ENCODE data around the gene TMEM41B. TPM values are rescaled to one million over a fixed set of nuclear protein-coding genes. Genes with fewer than 3 reads are reported as not detected.
"Not testable (repeated sequence)": the region's sequence is repeated elsewhere in the genome, so short reads cannot be mapped to it uniquely, and the experiment has no call there.

The TMEM41B gene
- total RNA-seq, 1 experiment from 2014 or later: 72.0 TPM

DNA sequence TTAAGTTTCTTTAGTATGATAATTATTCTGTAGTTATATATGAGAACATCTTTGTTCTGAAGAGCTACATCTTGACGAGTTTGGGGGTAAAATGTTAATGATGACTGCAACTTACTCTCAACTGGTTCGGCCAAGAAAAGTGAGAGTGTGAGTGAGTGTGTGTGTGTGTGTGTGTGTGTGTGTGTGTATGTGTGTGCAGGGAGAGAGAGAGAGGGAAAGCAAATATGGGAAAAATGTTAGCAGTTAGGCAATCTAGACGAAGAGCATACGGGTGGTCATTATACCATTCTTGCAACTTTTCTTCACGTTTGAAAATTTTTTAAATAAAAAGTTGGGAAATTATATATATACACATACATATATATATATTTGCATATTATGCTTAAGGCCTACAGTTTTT lies 18.3 kb upstream of the TMEM41B start:
- H3K4me3 Mint-ChIP-seq (ENCODE audit: low read depth, unreplicated experiment): no peak overlapping the region
- BruUV-seq (replicated peaks): no TSS peak
- no peaks in the 10 kb centered on the region for H3K27me3 Mint-ChIP-seq (ENCODE audit: unreplicated experiment)
- DNase-seq: no peak
- no peak overlapping the region for H3K27ac Mint-ChIP-seq (ENCODE audit: unreplicated experiment)
- TF ChIP-seq, protein P1, sequence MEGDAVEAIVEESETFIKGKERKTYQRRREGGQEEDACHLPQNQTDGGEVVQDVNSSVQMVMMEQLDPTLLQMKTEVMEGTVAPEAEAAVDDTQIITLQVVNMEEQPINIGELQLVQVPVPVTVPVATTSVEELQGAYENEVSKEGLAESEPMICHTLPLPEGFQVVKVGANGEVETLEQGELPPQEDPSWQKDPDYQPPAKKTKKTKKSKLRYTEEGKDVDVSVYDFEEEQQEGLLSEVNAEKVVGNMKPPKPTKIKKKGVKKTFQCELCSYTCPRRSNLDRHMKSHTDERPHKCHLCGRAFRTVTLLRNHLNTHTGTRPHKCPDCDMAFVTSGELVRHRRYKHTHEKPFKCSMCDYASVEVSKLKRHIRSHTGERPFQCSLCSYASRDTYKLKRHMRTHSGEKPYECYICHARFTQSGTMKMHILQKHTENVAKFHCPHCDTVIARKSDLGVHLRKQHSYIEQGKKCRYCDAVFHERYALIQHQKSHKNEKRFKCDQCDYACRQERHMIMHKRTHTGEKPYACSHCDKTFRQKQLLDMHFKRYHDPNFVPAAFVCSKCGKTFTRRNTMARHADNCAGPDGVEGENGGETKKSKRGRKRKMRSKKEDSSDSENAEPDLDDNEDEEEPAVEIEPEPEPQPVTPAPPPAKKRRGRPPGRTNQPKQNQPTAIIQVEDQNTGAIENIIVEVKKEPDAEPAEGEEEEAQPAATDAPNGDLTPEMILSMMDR (IDR thresholded peaks at IDR 0.05; ENCODE audit: unreplicated experiment): no peak
- no peaks in the 10 kb centered on the region for H3K36me3 Mint-ChIP-seq (ENCODE audit: insufficient read depth, unreplicated experiment)
- intact Hi-C loops (cut with micrococcal nuclease; ENCODE audit: unreplicated experiment): no loop called here
- CTCF ChIA-PET: interaction anchor here (0.7 kb wide), 1 partner anchor 174 kb away, joined by 3 read pairs; no protein-coding TSS in a partner anchor
- H3K4me1 Mint-ChIP-seq (ENCODE audit: low read depth, unreplicated experiment): no peaks in the 10 kb centered on the region
- H3K9me3 Mint-ChIP-seq (ENCODE audit: low read depth, unreplicated experiment): no peaks in the 10 kb centered on the region

DNA sequence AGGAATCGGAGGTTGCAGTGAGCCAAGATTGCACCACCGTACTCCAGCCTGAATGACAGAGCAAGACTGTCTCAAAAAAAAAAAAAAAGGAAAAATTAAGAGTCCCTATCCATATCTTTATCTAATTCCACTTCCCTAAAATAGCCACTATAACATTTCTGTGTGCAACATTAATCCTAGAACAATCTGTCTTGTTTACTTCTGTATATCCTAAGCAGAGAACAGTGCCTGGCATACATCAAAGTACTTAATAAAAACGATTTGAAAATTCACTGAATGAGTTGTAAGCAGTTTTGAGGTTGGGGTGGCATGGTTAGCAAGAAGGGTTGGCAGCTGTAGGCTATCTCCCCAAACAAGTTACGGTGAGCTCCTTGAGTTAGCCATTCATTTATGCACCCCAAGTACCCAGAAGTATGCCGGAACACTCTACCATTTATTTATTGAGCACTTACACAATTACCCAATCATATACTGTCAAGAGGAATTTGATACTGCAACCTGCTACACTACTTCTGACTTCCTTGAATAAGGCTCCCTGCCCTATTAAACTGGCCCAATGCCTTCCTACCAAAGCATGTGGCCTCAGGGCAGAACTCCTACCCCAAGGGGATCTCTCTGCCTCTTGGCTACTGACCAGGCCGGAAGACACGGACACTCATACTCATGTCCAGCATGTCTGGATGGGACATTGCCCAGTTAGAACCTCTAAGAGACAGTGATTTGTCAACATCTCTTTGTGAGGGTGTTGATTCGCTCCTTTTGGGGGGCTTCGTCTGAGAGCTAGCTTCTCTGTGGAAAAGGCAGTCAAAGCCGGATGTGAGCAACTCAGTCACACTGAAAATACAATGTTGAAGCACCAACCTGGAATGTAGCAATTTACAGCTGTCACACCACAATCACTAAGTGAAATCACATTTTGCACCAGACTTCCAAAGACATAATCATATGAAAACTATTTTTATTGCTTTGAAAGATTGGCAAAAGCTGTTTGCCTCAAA lies 16.3 kb upstream of the TMEM41B start:
- CTCF ChIA-PET: interaction anchor here (0.6 kb wide), 1 partner anchor 1545 kb away, joined by 8 read pairs; no protein-coding TSS in a partner anchor
- Mint-ChIP-seq H3K9me3 (ENCODE audit: low read depth, unreplicated experiment) (no peaks in the 10 kb centered on the region), H3K4me3 (ENCODE audit: low read depth, unreplicated experiment) (no peak overlapping the region), H3K27ac (ENCODE audit: unreplicated experiment) (no peak overlapping the region), H3K27me3 (ENCODE audit: unreplicated experiment) (no peaks in the 10 kb centered on the region), H3K4me1 (ENCODE audit: low read depth, unreplicated experiment) (no peaks in the 10 kb centered on the region), H3K36me3 (ENCODE audit: insufficient read depth, unreplicated experiment) (no peaks in the 10 kb centered on the region)
- intact Hi-C loops (cut with micrococcal nuclease; ENCODE audit: unreplicated experiment): no loop called here
- DNase-seq: no peak
- TF ChIP-seq, protein P1 (IDR thresholded peaks at IDR 0.05; ENCODE audit: unreplicated experiment): no peak
- no TSS peak for BruUV-seq (replicated peaks)

DNA sequence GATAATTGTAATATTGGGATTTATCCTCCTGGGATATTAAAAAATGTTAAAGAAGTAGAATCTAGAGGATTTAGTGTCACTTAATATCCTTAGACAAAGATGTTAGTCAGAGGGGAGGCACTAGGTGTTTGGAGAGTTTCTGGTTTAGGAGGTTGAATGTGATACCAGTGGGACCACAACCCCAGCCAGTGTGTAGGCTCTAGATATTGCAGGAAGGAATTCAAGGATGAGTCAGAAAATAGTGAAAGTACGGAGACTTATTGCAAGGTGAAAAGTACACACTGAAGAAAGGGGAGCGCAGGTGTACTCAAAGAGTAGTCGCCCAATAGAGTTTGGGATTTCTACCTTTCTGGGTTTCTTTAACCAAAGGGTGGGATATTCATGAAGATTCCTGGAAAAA lies 5.7 kb upstream of the TMEM41B start:
- CTCF ChIA-PET: no interaction called here
- Mint-ChIP-seq H3K27ac (ENCODE audit: unreplicated experiment) (no peak overlapping the region), H3K9me3 (ENCODE audit: low read depth, unreplicated experiment) (no peaks in the 10 kb centered on the region), H3K27me3 (ENCODE audit: unreplicated experiment) (no peaks in the 10 kb centered on the region), H3K4me1 (ENCODE audit: low read depth, unreplicated experiment) (peaks cover 26% of the 10 kb centered on the region), H3K36me3 (ENCODE audit: insufficient read depth, unreplicated experiment) (peaks cover 2% of the 10 kb centered on the region), H3K4me3 (ENCODE audit: low read depth, unreplicated experiment) (no peak overlapping the region)
- BruUV-seq (replicated peaks): no TSS peak
- no peak for DNase-seq
- intact Hi-C loops (cut with micrococcal nuclease; ENCODE audit: unreplicated experiment): no loop called here
- TF ChIP-seq, protein P1 (IDR thresholded peaks at IDR 0.05; ENCODE audit: unreplicated experiment): no peak

DNA sequence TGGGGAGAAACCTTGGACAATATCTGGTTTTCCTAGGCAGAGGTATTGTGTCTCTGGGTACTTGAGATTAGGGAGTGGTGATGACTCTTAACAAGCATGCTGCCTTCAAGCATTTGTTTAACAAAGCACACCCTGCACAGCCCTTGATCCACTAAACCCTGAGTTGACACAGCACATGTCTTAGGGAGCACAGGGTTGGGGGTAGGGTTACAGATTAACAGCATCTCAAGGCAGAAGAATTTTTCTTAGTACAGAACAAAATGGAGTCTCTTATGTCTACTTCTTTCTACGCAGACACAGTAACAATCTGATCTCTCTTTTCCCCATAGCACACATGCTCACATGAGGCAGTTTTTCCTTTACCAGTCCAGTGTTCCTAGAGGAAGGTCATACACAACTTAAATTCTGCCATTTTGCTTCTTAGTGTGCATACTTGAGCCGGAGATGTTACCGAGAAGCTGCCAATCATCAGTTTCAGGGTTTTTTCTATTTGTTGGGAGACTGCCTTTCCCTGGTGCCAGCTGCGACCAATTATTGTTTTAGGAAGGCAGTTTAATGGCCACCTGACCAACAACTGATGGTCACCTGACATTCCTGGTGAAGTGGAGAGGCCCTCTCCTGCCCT lies 5.1 kb upstream of the TMEM41B start:
- DNase-seq: peak; percentile 6
- H3K4me3 Mint-ChIP-seq (ENCODE audit: low read depth, unreplicated experiment); intact Hi-C loops (cut with micrococcal nuclease; ENCODE audit: unreplicated experiment); H3K36me3 Mint-ChIP-seq (ENCODE audit: insufficient read depth, unreplicated experiment); H3K27me3 Mint-ChIP-seq (ENCODE audit: unreplicated experiment); H3K27ac Mint-ChIP-seq (ENCODE audit: unreplicated experiment); BruUV-seq (replicated peaks); H3K9me3 Mint-ChIP-seq (ENCODE audit: low read depth, unreplicated experiment); CTCF ChIA-PET: not testable (repeated sequence)
- H3K4me1 Mint-ChIP-seq (ENCODE audit: low read depth, unreplicated experiment): peaks cover 26% of the 10 kb centered on the region

DNA sequence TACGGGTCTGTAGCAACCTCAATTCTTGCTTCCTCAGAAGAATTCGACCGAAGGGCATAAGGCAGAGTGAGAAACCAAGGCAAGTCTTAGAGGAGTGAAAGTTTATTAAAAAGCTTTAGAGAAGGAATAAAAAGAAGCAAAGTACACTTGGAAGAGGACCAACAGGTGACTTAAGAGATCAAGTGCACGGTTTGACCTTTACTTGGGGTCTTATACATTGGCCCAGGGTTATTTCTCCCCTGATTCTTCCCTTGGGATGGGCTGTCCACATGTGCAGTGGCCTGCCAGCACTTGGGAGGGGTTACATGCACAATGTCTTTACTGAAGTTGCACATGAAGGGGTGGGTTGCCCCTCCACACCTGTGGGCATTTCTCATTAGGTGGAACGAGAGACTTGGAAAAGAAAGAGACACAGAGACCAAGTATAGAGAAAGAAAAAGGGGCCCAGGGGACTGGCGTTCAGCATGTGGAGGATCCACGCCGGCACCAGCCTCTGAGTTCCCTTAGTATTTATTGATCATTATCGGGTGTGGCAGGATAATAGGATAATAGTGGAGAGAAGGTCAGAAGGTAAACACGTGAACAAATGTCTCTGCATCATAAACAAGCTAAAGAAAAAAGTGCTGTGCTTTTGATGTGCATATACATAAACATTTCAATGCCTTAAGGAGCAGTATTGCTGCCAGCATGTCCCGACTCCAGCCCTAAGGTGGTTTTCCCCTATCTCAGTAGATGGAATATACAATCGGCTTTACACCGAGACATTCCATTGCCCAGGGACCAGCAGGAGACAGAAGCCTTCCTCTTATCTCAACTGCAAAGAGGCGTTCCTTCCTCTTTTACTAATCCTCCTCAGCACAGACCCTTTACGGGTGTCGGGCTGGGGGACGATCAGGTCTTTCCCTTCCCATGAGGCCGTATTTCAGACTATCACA lies 4.3 kb upstream of the TMEM41B start:
- H3K27ac Mint-ChIP-seq (ENCODE audit: unreplicated experiment); H3K27me3 Mint-ChIP-seq (ENCODE audit: unreplicated experiment); intact Hi-C loops (cut with micrococcal nuclease; ENCODE audit: unreplicated experiment); CTCF ChIA-PET; DNase-seq; BruUV-seq (replicated peaks); H3K9me3 Mint-ChIP-seq (ENCODE audit: low read depth, unreplicated experiment): not testable (repeated sequence)
- Mint-ChIP-seq H3K4me3 (ENCODE audit: low read depth, unreplicated experiment) (peak overlapping the region; percentile 3), H3K4me1 (ENCODE audit: low read depth, unreplicated experiment) (peaks cover 26% of the 10 kb centered on the region), H3K36me3 (ENCODE audit: insufficient read depth, unreplicated experiment) (peaks cover 15% of the 10 kb centered on the region)

Data from Calu3 (cell line).